ENCODE measurements around the gene CKS1B.
A peak's percentile ranks its signal among the peaks of the same experiment; 100 is the strongest.

Gene CKS1B

GRCh38 chr1:154988058-154988954 lies 13.8 kb downstream of the CKS1B start:
- DNase-seq: no peak

DNA sequence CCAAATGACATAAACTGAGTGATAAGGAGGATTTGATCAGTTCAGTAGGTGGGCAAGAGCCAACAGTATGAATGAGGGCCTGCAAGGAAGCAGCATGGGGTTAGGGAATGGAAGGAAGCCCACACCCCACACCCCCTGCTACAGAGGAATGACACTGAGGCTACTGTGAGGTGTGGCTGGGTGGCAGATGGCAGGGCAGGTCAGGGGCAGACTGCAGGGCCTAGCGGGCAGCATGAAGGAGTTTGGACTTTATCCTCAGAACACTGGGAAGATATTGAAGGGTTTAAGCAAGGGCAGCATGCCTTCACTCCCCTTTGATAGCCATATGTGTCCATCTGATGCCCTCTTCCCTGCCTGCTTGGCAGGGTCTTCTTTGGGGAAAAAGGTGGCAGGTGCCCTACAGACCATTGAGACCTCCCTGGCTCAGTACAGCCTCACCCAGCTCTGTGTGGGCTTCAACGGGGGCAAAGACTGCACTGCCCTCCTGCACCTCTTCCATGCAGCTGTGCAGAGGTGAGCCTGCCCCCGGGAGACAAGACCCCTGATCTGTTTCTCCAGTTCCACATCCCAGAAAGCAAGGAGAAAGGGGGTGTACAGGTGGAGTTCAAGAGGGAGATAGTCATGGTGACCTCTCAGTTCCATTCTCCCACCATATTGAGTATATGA lies 14.8 kb downstream of the CKS1B start:
- no peak for DNase-seq

DNA sequence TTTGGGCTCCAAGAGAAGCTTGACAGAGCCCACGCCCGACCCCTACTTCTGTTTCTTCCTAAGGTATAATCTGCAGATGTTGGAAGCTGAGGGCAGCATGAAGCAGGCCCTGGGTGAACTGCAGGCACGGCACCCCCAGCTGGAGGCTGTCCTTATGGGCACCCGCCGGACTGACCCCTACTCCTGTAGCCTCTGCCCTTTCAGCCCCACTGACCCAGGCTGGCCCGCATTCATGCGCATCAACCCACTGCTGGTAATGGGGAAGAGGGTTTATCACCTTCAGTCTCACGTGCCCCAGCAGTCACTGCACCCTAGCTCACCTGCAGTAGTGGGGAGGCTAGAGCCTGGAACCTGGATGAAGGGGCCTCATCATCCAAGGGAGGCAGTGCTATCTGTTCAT lies 15.8 kb downstream of the CKS1B start:
- no peak for DNase-seq

DNA sequence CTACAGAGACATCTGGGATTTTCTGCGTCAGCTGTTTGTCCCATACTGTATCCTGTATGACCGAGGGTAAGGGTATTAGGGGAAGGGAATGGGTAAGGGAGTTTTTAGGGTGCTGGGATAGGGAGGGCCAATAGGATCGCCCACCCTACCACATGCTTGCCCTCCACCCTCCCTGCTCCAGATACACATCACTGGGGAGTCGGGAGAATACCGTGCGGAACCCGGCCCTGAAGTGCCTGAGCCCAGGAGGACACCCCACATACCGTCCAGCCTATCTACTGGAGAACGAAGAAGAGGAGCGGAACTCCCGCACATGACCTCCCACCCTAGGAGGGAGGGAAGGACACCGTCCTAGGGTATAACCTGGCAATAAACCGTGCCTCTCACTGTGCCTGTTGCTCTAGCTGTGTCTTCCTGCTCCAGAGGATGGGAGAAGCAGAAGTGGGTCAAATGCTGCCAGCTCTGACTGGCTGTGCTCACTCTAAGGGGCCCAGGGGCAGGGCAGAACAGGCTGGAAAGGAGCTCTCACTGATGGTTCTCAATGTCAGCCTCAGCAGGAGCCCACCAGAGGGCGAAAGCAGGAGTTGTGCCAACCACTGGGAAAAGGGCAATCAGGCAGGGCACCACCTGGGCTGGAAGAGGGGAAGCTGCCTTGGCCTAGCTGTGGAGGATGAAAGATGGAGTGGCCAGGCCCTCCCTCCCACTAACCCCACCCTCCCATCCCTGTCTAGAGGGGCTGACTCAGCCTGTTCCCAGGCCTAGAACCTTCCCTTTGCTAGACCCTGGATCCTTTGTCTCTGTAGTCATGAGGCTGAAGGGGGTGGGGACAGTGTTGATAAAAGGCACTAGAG lies 18.5 kb downstream of the CKS1B start:
- peak; percentile 54 for DNase-seq

GRCh38 chr1:154993572-154994268 lies 19.2 kb downstream of the CKS1B start, which contains the start of gene LENEP:
LENEP (plus strand) TSS chr1:154993586; CDS start chr1:154993608, 22 bp downstream.
- no peak for DNase-seq

GRCh38 chr1:154994269-154994587 lies 19.7 kb downstream of the CKS1B start:
- no peak for DNase-seq

DNA sequence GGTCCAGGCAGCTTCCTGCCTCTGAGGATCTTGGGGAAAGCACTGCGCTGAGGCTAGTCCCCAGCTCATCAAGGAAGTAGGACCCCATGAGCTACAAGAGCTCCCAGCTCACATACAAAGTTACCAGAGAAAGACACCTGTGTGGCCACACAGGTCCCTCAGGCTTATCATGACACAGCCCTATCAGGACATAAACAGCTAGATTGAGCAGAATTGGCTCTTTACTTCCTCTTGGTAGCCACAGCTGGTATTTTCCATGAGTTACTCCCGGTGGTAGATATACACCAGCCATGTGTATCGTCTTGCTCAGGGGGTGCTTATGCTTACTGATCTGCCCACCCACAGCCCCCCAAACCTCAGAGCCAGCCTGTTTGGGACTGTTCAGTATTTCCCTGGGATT lies 20.1 kb downstream of the CKS1B start:
- no peak for DNase-seq

DNA sequence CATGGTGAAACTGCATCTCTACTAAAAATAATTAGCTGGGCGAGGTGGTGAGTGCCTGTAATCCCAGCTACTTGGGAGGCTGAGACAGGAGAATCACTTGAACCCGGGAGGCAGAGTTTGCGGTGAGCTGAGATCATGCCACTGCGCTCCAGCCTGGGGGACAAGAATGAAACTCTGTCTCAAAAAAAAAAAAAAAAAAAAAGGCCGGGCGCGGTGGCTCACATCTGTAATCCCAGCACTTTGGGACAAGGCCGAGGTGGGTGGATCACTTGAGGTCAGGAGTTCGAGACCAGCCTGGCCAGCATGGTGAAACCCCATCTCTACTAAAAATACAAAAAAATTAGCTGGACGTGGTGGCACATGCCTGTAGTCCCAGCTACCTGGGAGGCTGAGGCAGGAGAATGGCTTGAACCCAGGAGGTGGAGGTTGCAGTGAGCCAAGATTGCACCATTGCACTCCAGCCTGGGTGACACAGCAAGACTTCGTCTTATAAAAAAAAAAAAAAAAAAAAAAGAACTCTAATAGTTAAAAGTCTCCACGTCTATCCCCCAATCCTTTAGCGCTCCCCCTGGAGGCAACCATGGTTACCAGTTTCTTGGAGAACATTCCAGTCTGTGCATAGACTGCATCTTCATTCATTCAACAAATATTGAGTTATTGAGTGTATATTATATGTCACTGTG lies 21.0 kb downstream of the CKS1B start:
- DNase-seq: peak; percentile 55

DNA sequence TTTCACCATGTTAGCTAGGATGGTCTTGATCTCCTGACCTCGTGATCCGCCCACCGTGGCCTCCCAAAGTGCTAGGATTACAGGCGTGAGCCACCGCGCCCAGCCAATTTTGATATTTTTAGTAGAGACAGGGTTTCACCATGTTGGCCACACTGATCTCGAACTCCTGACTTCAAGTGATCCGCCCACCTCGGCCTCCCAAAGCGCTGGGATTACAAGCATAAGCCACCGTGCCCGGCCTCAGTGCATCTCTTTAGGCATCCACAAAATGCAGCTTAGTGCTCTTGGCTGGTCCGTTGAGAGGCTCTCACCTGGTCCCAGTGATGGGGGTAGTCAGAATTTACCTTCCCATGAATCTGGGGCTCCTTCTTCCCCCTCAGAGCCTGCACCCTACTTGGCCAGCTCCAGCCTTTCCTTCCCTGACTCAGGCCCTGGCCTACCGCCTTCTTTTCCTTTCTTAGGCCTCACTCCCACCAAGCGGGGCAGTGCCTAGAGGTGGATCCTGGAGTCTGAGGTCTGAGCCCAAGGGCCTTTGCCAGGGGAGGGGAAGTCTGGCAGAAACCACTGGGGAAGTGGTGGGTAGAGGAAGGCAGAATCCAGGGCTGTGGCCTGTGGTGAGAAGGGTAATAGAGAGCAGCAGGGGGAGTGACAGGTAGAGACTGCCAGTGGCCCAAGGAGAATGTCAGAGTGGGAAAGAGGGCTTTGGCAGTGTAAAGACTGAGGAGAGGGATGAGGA lies 22.7 kb downstream of the CKS1B start:
- no peak for DNase-seq

DNA sequence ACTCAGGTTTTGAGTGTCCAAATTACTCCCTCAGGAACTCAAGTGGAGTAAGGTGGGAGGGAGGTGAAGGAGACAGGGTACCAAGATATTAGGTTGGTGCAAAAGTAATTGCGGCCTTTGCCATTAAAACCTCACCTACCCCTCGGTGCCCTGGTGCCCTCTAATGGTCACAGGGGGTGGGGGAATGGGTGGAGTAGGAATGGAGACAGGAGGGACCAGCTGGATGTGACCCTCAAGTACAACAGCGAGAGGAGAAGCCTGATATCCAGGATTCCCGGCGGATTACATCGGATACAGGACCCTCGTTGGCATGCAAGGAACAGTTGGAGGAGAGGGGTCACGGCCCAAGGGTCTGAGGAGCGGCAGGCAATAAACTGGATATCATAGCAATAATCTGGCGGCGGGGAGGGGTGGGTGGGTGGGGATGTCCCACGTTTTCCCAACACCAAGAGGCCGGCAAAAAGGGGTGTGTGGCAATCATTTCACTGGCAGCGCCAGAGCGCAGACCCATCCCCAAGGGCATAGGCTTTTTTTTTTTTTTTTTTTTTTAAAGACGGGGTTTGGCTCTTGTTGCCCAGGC lies 23.8 kb downstream of the CKS1B start:
- DNase-seq: no peak

DNA sequence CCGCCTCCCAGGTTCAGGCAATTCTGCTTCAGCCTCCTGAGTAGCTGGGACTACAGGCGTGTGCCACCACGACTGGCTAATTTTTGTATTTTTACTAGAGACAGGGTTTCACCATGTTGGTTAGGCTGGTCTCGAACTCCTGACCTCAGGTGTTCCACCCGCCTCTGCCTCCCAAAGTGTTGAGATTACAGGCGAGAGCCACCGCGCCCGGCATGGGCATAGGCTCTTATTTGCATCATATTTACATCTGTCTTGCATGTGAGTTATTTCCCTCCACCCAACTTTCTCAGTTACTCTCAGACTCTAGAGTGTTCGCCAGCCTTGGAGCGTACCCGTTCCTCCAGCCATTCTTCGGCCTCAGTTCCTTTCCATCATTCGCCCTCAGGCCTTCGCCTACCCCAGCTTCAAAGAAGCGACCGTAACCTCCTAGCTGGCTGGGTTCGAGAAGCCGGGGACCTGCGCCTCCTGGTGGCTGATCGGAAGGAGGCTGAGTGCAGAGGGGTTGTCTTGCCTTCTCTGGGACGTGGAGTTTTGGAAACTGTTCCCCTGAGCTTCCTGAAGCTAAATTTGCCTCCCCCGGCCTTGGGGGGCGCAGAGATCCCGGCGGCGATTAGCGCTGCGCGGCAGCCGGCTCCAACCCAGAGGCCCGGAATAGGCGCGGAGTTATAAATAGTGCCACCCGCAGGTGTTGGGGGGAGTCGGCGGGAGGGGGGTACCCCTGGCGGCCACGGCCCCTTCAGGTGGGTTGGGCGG lies 24.5 kb downstream of the CKS1B start:
- DNase-seq: peak; percentile 39

DNA sequence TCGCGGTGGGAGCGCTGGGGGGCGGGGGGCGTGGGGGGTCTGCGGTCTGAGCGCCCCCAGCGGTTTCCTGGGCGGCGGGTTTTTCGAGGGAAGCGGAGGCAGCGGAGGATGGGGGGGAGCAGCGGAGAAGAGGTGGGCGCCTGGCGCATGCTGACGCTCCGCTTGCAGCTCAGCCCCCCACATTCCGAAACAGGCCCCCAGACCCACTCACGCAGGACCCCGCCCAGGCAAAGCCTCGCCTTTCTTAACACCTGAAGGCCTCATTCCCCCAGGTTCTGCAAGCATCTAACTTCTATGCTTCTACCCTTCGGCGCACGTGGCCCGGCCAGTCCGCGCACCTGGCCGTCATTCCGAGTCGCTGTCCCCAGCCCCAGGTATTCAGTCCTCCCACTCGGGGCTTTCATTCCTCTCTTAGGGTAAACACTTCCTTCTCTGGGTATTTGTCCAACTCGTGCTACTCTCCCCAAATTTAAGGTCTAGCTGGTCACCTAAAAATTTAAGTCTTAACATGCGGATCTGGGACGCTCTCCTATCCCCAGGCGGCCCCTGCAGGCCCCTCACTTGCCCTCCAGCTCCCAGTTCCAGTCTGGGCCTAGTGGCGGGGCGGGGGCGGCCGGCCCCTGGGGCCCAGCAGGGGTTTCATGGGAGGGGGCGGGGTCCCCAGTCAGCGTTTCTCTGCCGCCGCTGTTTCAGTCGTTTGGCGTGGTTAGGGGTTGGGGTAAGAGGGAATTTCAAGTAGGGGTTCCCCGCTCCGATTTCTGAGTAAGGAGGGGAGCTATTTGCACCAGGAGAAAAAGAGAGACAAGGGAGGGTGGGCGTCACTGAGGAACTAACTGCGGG lies 25.3 kb downstream of the CKS1B start:
- no peak for DNase-seq

GRCh38 chr1:155000411-155000725 lies 25.9 kb downstream of the CKS1B start:
- no peak for DNase-seq

GRCh38 chr1:155000726-155001424 lies 26.4 kb downstream of the CKS1B start:
- peak; percentile 92 for DNase-seq

DNA sequence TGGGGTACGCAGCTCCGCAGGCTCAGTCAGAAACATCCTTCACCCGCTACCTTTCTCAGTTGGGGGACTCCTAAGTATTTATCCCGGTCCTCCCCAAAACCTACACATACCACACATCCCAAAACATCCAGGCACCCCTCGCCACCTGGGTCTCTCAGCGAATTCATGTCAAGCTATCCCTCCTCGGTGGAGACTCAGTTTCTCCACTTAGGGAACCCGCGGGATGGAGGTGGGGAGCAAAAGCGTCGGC lies 26.9 kb downstream of the CKS1B start:
- DNase-seq: no peak

DNA sequence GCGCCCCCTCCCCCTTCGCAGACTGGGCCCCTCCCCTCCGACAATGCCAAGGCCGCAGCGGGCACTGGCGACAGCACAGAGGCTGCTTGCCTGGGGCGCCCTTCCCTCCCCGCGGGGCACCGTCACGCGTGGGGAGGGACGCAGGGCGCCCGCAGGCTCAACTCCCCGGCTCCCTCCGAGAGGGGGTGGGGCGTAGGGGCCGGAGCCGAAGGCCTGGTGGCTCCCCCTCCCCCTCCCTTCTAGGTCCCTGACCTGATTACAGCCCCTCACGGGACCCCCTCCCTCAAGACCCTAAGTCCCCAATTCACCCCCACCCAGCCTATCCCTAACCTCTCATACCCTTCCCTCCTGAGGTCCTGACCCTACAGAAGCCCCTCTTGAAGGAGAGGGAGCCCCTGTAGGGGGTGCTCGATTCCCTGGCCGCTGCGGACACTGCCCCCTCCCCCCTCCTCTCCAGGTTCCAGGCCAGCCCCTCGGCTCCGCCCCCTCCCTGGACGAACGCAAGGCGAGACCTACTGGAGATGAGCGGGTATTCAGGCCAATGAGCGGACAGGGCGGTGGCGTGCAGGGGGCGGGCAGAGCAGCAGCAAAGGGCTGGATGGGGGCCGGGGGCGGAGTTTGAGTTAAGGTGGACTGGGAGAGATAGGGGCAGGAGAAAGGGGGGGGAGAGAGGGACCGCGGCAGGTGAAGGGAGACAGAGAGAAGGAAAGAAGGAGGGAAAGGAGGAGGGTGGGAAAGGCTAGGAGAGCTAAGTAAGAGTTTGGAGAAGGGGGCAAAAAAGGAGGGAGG lies 27.4 kb downstream of the CKS1B start:
- peak; percentile 98 for DNase-seq

- no peak for DNase-seq
Measured at GRCh38 chr1:155002464-155003226, 28.2 kb downstream of the CKS1B start, which contains the start of gene ZBTB7B. ZBTB7B (plus strand) TSS chr1:155002802; CDS start chr1:155014661, 11,859 bp downstream.
